22Rv1 (cell line): Measurements from ENCODE around the gene ADGRL1.

ENCODE experiments used
- ZFX ChIP-seq: fragments of 450-650 bp; IDR thresholded peaks from 2 replicates; pipeline ENCODE4 v1.6.1; 2017; ENCODE audit warnings: antibody characterized with exemption, borderline replicate concordance
- TF ChIP-seq, protein P1 (sequence below): fragments of 450-650 bp; IDR thresholded peaks from 2 replicates; pipeline ENCODE4 v1.5.1; 2017; ENCODE audit warnings: mild to moderate bottlenecking

DNA sequence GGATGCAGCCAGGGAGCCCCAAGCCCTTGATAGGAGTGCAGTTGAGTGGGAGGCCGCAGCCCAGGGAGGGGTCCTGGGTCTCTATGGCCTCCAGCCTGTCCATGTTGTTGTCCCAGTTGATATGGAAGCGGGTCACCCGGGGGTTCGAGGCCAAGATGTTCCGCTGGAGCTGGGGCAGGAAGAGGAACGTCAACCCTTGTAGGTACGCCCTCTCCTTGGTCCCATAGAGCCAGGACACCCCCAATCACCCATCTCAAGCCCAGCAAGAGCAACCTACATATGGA lies 85.5 kb downstream of the ADGRL1 start:
- TF ChIP-seq, protein P1, sequence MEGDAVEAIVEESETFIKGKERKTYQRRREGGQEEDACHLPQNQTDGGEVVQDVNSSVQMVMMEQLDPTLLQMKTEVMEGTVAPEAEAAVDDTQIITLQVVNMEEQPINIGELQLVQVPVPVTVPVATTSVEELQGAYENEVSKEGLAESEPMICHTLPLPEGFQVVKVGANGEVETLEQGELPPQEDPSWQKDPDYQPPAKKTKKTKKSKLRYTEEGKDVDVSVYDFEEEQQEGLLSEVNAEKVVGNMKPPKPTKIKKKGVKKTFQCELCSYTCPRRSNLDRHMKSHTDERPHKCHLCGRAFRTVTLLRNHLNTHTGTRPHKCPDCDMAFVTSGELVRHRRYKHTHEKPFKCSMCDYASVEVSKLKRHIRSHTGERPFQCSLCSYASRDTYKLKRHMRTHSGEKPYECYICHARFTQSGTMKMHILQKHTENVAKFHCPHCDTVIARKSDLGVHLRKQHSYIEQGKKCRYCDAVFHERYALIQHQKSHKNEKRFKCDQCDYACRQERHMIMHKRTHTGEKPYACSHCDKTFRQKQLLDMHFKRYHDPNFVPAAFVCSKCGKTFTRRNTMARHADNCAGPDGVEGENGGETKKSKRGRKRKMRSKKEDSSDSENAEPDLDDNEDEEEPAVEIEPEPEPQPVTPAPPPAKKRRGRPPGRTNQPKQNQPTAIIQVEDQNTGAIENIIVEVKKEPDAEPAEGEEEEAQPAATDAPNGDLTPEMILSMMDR, result no peak
- TF ChIP-seq ZFX, result no peak
